MCF 10A (cell line): ENCODE data around the gene MN1. TPM values are rescaled to one million over a fixed set of nuclear protein-coding genes. Genes with fewer than 3 reads are reported as not detected.
A peak's percentile ranks its signal among the peaks of the same experiment; 100 is the strongest.

Source experiments
- BruUV-seq: library from RNA; stranded (reverse); fragments of 400-500 nt; replicated peaks from 2 replicates; lab custom pipeline; 2021; lab: Mats Ljungman, UMichigan
- CTCF ChIA-PET: fragments of 300-600 bp; sonication (Branson Sonifier 250); formaldehyde crosslinking; extraction: SDS; loops from one replicate; lab custom pipeline; 2021; ENCODE audit warnings: antibody characterized with exemption, inconsistent platforms; lab: Yijun Ruan, JAX
- POLR2A ChIA-PET: fragments of 300-600, 350-650 bp; sonication (Branson Sonifier 250); formaldehyde crosslinking; extraction: SDS; loops from one replicate; lab custom pipeline; 2020; ENCODE audit warnings: antibody characterized with exemption, inconsistent platforms; lab: Yijun Ruan, JAX
- DNase-seq: peaks from one replicate; pipeline ENCODE4 v3.0.0-alpha.2; 2018; ENCODE audit not compliant: unreplicated experiment
- H3K27ac Mint-ChIP-seq: one replicate; pipeline ENCODE4 v1.8.0; 2022; ENCODE audit warnings: mild to moderate bottlenecking, low read depth, mixed read lengths; ENCODE audit not compliant: unreplicated experiment
- H3K27me3 Mint-ChIP-seq: one replicate; pipeline ENCODE4 v1.8.0; 2022; ENCODE audit warnings: mixed read lengths; ENCODE audit not compliant: insufficient read depth, unreplicated experiment
- H3K36me3 Mint-ChIP-seq: one replicate; pipeline ENCODE4 v1.8.0; 2022; ENCODE audit warnings: mild to moderate bottlenecking, moderate library complexity, mixed read lengths; ENCODE audit not compliant: insufficient read depth, unreplicated experiment
- H3K4me1 Mint-ChIP-seq: one replicate; pipeline ENCODE4 v1.8.0; 2022; ENCODE audit warnings: mixed read lengths; ENCODE audit not compliant: insufficient read depth, unreplicated experiment
- H3K4me3 Mint-ChIP-seq: one replicate; pipeline ENCODE4 v1.8.0; 2022; ENCODE audit warnings: mild to moderate bottlenecking, moderate library complexity, mixed read lengths; ENCODE audit not compliant: unreplicated experiment
- H3K9me3 Mint-ChIP-seq: one replicate; pipeline ENCODE4 v1.8.0; 2022; ENCODE audit warnings: mixed read lengths; ENCODE audit not compliant: unreplicated experiment
- intact Hi-C: fragments of 100-400 bp; cut with micrococcal nuclease; formaldehyde crosslinking; loops from 2 replicates; pipeline ENCODE4 v1.14.1; 2022
- total RNA-seq: library from RNA; stranded (reverse); gene quantifications from 2 replicates; pipeline ENCODE4 v1.2.3, GENCODE V29; 2022
- TF ChIP-seq, protein P1 (sequence below): fragments of 200-600 bp; IDR thresholded peaks from one replicate; pipeline ENCODE4 v1.8.0; 2022; ENCODE audit warnings: antibody characterized with exemption, mild to moderate bottlenecking; ENCODE audit not compliant: unreplicated experiment

Gene MN1
- total RNA-seq, 1 experiment from 2014 or later, result 3.9 TPM

DNA sequence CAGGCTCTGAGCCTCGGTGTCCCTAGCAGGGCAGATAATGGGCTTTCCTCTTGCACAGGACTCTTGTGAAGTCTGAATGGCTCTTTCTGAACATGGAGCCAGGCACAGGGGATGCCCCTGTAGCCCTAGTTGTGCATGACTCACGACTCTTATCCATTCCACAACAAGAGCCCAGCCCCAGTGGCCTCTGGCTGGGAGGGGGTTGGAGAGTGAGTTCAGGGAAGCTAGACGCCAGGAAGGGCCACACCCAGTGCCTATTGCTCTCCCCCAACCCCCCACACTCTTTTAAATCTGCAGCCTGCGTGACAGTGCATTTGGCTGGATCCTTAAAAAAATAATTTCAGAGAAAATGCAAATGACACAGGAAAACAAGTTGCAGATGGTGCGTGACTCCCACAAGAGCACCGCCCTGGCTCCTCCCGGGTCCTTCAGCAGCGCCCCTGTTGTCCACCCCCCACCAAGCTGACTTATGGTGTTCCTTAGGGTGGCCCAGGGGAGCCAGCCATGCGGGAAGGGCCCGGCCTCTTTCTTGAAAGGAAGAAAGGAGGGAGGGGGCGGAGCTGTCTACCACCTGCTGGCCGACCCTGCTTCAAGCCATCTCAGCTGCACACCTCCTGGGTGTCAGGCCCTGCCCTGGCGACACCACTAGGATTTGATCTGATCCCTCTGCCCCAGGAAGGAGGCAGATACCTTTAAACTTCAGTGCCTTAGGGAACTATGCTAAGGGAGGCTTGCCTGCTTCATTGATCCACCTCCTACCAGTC, 74.7 kb downstream of the MN1 start:
- intact Hi-C loops, result loop anchor here (1.0 to 10.0 kb wide), 2 partner anchors 21 to 138 kb away; no protein-coding TSS in a partner anchor
- CTCF ChIA-PET, result interaction anchor here (0.6 kb wide), 1 partner anchor 12 kb away, joined by 3 read pairs; no protein-coding TSS in a partner anchor
- POLR2A ChIA-PET, result interaction anchor here (1.0 to 1.2 kb wide), 2 partner anchors 9 to 22 kb away, joined by 7 read pairs; no protein-coding TSS in a partner anchor

DNA sequence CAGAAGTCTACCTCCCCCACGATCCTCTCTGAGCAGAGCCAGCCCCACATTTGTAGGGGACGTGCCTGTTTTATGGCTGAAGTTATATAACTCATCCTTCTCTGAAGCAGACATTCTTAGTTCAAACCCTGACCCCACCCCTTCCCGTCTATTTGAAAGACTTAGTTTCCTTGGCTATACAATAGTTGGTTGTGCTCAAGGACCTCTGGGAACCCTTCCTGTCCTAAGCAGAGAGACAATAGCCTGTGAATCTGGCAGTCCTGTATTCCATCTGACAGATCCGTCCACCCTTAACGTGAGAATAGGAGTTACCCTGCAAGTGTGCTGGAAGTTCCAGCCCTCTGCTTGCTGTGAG, 75.2 kb downstream of the MN1 start:
- no TSS peak for BruUV-seq
- H3K27me3 Mint-ChIP-seq, result no peaks in the 10 kb centered on the region
- peaks cover 20% of the 10 kb centered on the region for H3K4me1 Mint-ChIP-seq
- no peak for DNase-seq
- TF ChIP-seq, protein P1, sequence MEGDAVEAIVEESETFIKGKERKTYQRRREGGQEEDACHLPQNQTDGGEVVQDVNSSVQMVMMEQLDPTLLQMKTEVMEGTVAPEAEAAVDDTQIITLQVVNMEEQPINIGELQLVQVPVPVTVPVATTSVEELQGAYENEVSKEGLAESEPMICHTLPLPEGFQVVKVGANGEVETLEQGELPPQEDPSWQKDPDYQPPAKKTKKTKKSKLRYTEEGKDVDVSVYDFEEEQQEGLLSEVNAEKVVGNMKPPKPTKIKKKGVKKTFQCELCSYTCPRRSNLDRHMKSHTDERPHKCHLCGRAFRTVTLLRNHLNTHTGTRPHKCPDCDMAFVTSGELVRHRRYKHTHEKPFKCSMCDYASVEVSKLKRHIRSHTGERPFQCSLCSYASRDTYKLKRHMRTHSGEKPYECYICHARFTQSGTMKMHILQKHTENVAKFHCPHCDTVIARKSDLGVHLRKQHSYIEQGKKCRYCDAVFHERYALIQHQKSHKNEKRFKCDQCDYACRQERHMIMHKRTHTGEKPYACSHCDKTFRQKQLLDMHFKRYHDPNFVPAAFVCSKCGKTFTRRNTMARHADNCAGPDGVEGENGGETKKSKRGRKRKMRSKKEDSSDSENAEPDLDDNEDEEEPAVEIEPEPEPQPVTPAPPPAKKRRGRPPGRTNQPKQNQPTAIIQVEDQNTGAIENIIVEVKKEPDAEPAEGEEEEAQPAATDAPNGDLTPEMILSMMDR, result no peak
- intact Hi-C loops, result loop anchor here (1.0 to 10.0 kb wide), 2 partner anchors 22 to 138 kb away; no protein-coding TSS in a partner anchor
- peak overlapping the region; percentile 4 for H3K27ac Mint-ChIP-seq
- no peaks in the 10 kb centered on the region for H3K9me3 Mint-ChIP-seq
- ChIA-PET POLR2A (interaction anchor here (1.0 to 1.2 kb wide), 2 partner anchors 8 to 23 kb away, joined by 7 read pairs; no protein-coding TSS in a partner anchor), CTCF (no interaction called here)
- no peaks in the 10 kb centered on the region for H3K36me3 Mint-ChIP-seq
- peak overlapping the region; percentile 18 for H3K4me3 Mint-ChIP-seq

More for the DNA sequence above, 74.7 kb downstream of the MN1 start:
- Mint-ChIP-seq H3K36me3 (no peaks in the 10 kb centered on the region), H3K27me3 (no peaks in the 10 kb centered on the region), H3K4me1 (peaks cover 20% of the 10 kb centered on the region), H3K27ac (peak overlapping the region; percentile 24), H3K4me3 (peak overlapping the region; percentile 18), H3K9me3 (no peaks in the 10 kb centered on the region)
- DNase-seq, result peak; percentile 84
- TF ChIP-seq, protein P1, result no peak
- BruUV-seq, result no TSS peak

DNA sequence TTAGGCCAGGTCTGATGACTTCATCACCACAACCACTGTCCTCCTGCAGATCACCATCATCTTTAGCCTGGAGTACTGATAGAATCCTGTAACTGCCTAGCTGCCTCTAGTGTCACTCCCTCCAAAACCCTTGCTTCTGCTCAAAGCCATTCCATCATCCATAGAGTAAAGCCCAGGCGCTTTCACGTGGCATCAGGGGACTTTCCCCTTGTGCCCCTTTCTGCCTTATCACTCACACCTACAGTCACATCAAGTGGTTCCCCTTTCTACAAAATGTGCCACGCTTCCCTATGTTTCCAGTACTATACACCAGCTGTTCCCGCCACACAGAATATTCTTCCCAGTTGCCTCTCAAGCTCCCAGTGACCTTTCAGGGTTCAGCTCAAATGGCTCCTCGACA, 75.9 kb downstream of the MN1 start:
- no TSS peak for BruUV-seq
- ChIA-PET POLR2A (no interaction called here), CTCF (no interaction called here)
- Mint-ChIP-seq H3K4me3 (no peak overlapping the region), H3K4me1 (peaks cover 20% of the 10 kb centered on the region), H3K9me3 (no peaks in the 10 kb centered on the region), H3K36me3 (no peaks in the 10 kb centered on the region), H3K27ac (no peak overlapping the region), H3K27me3 (no peaks in the 10 kb centered on the region)
- TF ChIP-seq, protein P1, result no peak
- no peak for DNase-seq
- intact Hi-C loops, result loop anchor here (1.0 to 10.0 kb wide), 2 partner anchors 23 to 139 kb away; no protein-coding TSS in a partner anchor

DNA sequence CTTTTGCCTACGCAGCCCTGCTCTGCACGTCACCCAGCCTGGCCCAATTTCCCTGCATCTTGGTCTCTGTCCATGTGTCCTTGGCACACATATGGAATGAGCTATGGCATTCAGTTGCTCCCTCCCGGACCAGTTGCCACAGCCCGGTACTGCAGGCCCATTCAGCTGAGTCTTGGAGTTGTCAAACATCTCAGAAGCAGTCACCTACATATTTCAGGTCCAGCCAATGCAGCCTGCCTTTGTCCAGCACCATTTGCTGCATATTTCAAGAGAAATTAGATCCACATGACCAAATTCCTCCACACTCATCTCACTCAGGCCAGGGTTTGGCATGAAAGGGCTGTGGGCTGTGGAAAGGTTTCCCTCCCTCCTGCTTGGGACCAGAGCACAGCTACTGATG, 76.8 kb downstream of the MN1 start:
- H3K27ac Mint-ChIP-seq, result no peak overlapping the region
- TF ChIP-seq, protein P1, result no peak
- BruUV-seq, result no TSS peak
- peaks cover 23% of the 10 kb centered on the region for H3K4me1 Mint-ChIP-seq
- ChIA-PET POLR2A (interaction anchor here (2.6 kb wide), 1 partner anchor 24 kb away, joined by 7 read pairs; no protein-coding TSS in a partner anchor), CTCF (interaction anchor here (0.6 kb wide), 1 partner anchor 28 kb away, joined by 3 read pairs; no protein-coding TSS in a partner anchor)
- no peaks in the 10 kb centered on the region for H3K36me3 Mint-ChIP-seq
- intact Hi-C loops, result loop anchor here (10.0 kb wide), 1 partner anchor 140 kb away; no protein-coding TSS in a partner anchor
- H3K4me3 Mint-ChIP-seq, result no peak overlapping the region
- no peaks in the 10 kb centered on the region for H3K9me3 Mint-ChIP-seq
- H3K27me3 Mint-ChIP-seq, result no peaks in the 10 kb centered on the region
- DNase-seq, result no peak
